GM19035 (cell line): ENCODE results near the gene SLC30A2.

Experiments used
- ATAC-seq: cut with Tn5 transposase; IDR thresholded peaks from one replicate; pipeline ENCODE4 v1.9.1; 2021; ENCODE audit not compliant: unreplicated experiment

The SLC30A2 gene

GRCh38 chr1:26070296-26070962, 24.5 kb upstream of the SLC30A2 start:
- no peak for ATAC-seq

- no peak for ATAC-seq
Observed at GRCh38 chr1:26069941-26070295, 24.0 kb upstream of the SLC30A2 start.

- ATAC-seq, result no peak
Observed at GRCh38 chr1:26067432-26067911, 21.6 kb upstream of the SLC30A2 start, which contains the start of gene TRIM63. Gene TRIM63, minus strand, starts transcription at chr1:26067630. Its CDS starts 136 bp downstream, at chr1:26067494.

GRCh38 chr1:26066857-26067256, 20.9 kb upstream of the SLC30A2 start:
- ATAC-seq, result no peak

GRCh38 chr1:26066160-26066559, 20.2 kb upstream of the SLC30A2 start:
- ATAC-seq, result no peak

GRCh38 chr1:26064553-26064952, 18.6 kb upstream of the SLC30A2 start:
- no peak for ATAC-seq

- ATAC-seq, result no peak
Observed at GRCh38 chr1:26060832-26061574, 15.1 kb upstream of the SLC30A2 start.

- no peak for ATAC-seq
Observed at GRCh38 chr1:26059906-26060305, 14.0 kb upstream of the SLC30A2 start.

GRCh38 chr1:26058052-26058595, 12.2 kb upstream of the SLC30A2 start:
- ATAC-seq, result no peak

GRCh38 chr1:26057189-26057588, 11.3 kb upstream of the SLC30A2 start:
- ATAC-seq, result no peak

- no peak for ATAC-seq
Observed at GRCh38 chr1:26055041-26055440, 9.1 kb upstream of the SLC30A2 start.

- ATAC-seq, result no peak
Observed at GRCh38 chr1:26053718-26054560, 8.0 kb upstream of the SLC30A2 start.

GRCh38 chr1:26050248-26050640, 4.3 kb upstream of the SLC30A2 start:
- ATAC-seq, result no peak

- ATAC-seq, result no peak
Observed at GRCh38 chr1:26049531-26050247, 3.8 kb upstream of the SLC30A2 start.

- no peak for ATAC-seq
Observed at GRCh38 chr1:26047278-26047874, 1.5 kb upstream of the SLC30A2 start.

GRCh38 chr1:26046246-26047095, 553 bp upstream of the SLC30A2 start:
- ATAC-seq, result no peak

GRCh38 chr1:26044971-26045721, 772 bp downstream of the SLC30A2 start:
- ATAC-seq, result no peak

GRCh38 chr1:26044414-26044813, 1.5 kb downstream of the SLC30A2 start:
- no peak for ATAC-seq

GRCh38 chr1:26043765-26044164, 2.2 kb downstream of the SLC30A2 start:
- ATAC-seq, result no peak
